Loucy (cell line): ENCODE results near the gene ANKRD34A.

Experiments used
- H2AFZ ChIP-seq: fragments of 200-600 bp; sonication (generic); 2 replicates; pipeline ENCODE4 v1.6.0; 2016; ENCODE audit warnings: antibody characterized with exemption, mild to moderate bottlenecking, low read length, moderate library complexity
- H3F3A ChIP-seq: fragments of 200-600 bp; 2 replicates; pipeline ENCODE4 v1.6.0; 2016; ENCODE audit warnings: antibody characterized with exemption, low read depth, mild to moderate bottlenecking
- H3K27me3 ChIP-seq: fragments of 200-600 bp; sonication (generic); 2 replicates; pipeline ENCODE4 v1.6.1; 2014; ENCODE audit warnings: low read length, mild to moderate bottlenecking; ENCODE audit not compliant: insufficient read depth, poor library complexity, severe bottlenecking
- H3K36me3 ChIP-seq: fragments of 200-600 bp; sonication (generic); 2 replicates; pipeline ENCODE4 v1.6.1; 2016; ENCODE audit warnings: low read length; ENCODE audit not compliant: insufficient read depth
- H3K4me1 ChIP-seq: fragments of 200-600 bp; sonication (generic); 2 replicates; pipeline ENCODE4 v1.5.1; 2014; ENCODE audit warnings: low read length, mild to moderate bottlenecking; ENCODE audit not compliant: insufficient read depth, poor library complexity, severe bottlenecking
- H3K4me2 ChIP-seq: fragments of 200-600 bp; sonication (generic); 2 replicates; pipeline ENCODE4 v1.6.0; 2014; ENCODE audit warnings: antibody characterized with exemption, low read length, low read depth, mild to moderate bottlenecking; ENCODE audit not compliant: poor library complexity, severe bottlenecking
- H3K4me3 ChIP-seq: fragments of 200-600 bp; sonication (generic); 2 replicates; pipeline ENCODE4 v1.5.1; 2014; ENCODE audit warnings: low read length, mild to moderate bottlenecking, mixed read lengths; ENCODE audit not compliant: poor library complexity, severe bottlenecking
- H3K79me2 ChIP-seq: fragments of 200-600 bp; sonication (generic); 2 replicates; pipeline ENCODE4 v1.6.1; 2014; ENCODE audit warnings: low read length; ENCODE audit not compliant: insufficient read depth
- H3K9ac ChIP-seq: fragments of 200-600 bp; sonication (generic); 2 replicates; pipeline ENCODE4 v1.6.0; 2014; ENCODE audit warnings: mild to moderate bottlenecking, low read depth, low read length, moderate library complexity; ENCODE audit not compliant: poor library complexity, severe bottlenecking
- H3K9me2 ChIP-seq: fragments of 200-600 bp; sonication (generic); replicated peaks from 2 replicates; pipeline ENCODE4 v1.6.1; 2016; ENCODE audit warnings: low read depth, low read length, mixed read lengths
- H3K9me3 ChIP-seq: fragments of 200-600 bp; sonication (generic); 2 replicates; pipeline ENCODE4 v1.6.1; 2014; ENCODE audit warnings: mild to moderate bottlenecking, antibody characterized with exemption, low read length, low read depth; ENCODE audit not compliant: insufficient read depth
- H4K20me1 ChIP-seq: fragments of 200-600 bp; sonication (generic); 2 replicates; pipeline ENCODE4 v1.6.0; 2014; ENCODE audit warnings: antibody characterized with exemption, low read length, mild to moderate bottlenecking; ENCODE audit not compliant: insufficient read depth, poor library complexity, severe bottlenecking
- EZH2phosphoT487 ChIP-seq: fragments of 200-600 bp; IDR thresholded peaks from 2 replicates; pipeline ENCODE4 v1.6.1; 2018; ENCODE audit warnings: antibody characterized with exemption, mild to moderate bottlenecking, moderate library complexity, borderline replicate concordance
- TF ChIP-seq, protein P1 (sequence below): fragments of 200-600 bp; sonication (generic); conservative IDR thresholded peaks from 2 replicates; pipeline ENCODE4 v1.5.1; 2014; ENCODE audit warnings: mild to moderate bottlenecking, antibody characterized with exemption, low read length

ANKRD34A gene

DNA sequence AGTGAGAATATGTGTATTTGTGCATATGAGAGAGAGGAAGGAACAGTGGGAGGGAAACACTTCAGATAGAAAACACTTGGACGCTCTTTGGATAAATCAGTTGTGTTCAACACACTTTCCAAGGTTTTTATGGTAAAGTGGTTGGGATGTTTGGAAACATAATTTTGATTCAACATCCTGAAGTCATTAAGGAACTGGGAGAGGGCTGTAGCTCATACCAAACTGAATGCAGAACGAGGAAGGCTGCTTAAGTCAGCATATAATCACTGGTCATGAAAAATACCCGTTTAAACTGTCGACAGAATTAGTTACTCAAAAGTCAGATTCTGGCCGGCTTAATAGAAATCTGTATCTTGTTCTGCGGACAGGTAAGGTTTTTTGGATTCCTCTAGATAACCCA lies 21.5 kb downstream of the ANKRD34A start:
- H3K4me1 ChIP-seq: no peaks in the 10 kb centered on the region
- no peaks in the 10 kb centered on the region for H3K27me3 ChIP-seq
- peaks cover 4% of the 10 kb centered on the region; the same call in 1 of the 2 replicates for H3K79me2 ChIP-seq
- H4K20me1 ChIP-seq: no peaks in the 10 kb centered on the region
- peaks cover 42% of the 10 kb centered on the region; the same call in 1 of the 2 replicates for H3K36me3 ChIP-seq
- no peak for TF ChIP-seq EZH2phosphoT487
- TF ChIP-seq, protein P1, sequence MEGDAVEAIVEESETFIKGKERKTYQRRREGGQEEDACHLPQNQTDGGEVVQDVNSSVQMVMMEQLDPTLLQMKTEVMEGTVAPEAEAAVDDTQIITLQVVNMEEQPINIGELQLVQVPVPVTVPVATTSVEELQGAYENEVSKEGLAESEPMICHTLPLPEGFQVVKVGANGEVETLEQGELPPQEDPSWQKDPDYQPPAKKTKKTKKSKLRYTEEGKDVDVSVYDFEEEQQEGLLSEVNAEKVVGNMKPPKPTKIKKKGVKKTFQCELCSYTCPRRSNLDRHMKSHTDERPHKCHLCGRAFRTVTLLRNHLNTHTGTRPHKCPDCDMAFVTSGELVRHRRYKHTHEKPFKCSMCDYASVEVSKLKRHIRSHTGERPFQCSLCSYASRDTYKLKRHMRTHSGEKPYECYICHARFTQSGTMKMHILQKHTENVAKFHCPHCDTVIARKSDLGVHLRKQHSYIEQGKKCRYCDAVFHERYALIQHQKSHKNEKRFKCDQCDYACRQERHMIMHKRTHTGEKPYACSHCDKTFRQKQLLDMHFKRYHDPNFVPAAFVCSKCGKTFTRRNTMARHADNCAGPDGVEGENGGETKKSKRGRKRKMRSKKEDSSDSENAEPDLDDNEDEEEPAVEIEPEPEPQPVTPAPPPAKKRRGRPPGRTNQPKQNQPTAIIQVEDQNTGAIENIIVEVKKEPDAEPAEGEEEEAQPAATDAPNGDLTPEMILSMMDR: no peak
- no peak overlapping the region for H3K4me2 ChIP-seq
- no peaks in the 10 kb centered on the region for H3K9me2 ChIP-seq
- H3F3A ChIP-seq: no peaks in the 10 kb centered on the region
- no peak overlapping the region for H3K4me3 ChIP-seq
- no peak overlapping the region for H2AFZ ChIP-seq
- H3K9me3 ChIP-seq: no peaks in the 10 kb centered on the region
- no peak overlapping the region for H3K9ac ChIP-seq

DNA sequence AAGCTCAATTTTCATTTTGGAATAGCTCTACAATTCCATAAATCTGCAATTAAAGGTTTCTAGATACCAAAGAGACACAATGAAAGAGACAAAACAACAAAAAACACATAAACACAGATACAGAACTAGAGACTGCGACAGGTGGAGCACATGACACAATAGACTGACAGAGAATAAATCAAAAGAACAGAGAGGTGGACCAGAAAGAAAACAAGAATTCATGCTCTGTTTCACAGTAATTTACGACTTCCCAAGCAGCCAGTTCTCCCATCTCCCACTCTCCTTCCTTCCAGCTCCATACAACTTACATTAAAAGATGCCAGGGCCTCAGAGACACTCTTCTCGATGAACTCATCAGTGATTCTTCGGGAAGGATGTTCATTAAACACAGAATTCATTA lies 22.0 kb downstream of the ANKRD34A start:
- no peak for TF ChIP-seq EZH2phosphoT487
- TF ChIP-seq, protein P1: no peak
- Histone ChIP-seq H3K4me2 (no peak overlapping the region), H3K4me3 (no peak overlapping the region), H3K9ac (no peak overlapping the region), H3F3A (no peaks in the 10 kb centered on the region), H3K9me3 (no peaks in the 10 kb centered on the region), H3K27me3 (no peaks in the 10 kb centered on the region), H4K20me1 (no peaks in the 10 kb centered on the region), H3K4me1 (no peaks in the 10 kb centered on the region), H3K36me3 (peaks cover 45% of the 10 kb centered on the region; the same call in 1 of the 2 replicates), H2AFZ (no peak overlapping the region), H3K9me2 (no peaks in the 10 kb centered on the region), H3K79me2 (peaks cover under 1% of the 10 kb centered on the region; the same call in 1 of the 2 replicates)

DNA sequence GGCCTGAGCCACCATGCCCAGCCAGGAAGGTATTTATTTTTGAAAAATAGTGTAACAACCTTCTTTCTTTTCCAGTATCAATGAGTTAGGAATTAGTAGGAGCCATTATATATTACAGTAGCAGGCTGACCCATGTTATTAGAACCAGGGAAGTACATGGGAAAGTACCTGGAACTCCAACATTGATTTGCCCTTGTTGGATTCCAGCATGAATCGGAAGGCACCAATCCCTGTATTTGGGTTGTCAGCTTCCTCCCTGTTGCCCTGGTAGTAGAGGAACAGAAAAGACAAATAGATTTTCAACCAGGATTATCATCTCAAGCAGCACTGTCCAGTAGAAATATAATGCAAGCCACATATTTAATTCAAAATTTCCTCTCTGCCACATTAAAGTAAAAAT lies 26.9 kb downstream of the ANKRD34A start:
- H3K4me3 ChIP-seq: no peak overlapping the region
- TF ChIP-seq, protein P1: no peak
- no peak for TF ChIP-seq EZH2phosphoT487
- H3K4me1 ChIP-seq: no peaks in the 10 kb centered on the region
- no peaks in the 10 kb centered on the region for H3K9me2 ChIP-seq
- no peak overlapping the region for H2AFZ ChIP-seq
- H3K79me2 ChIP-seq: no peaks in the 10 kb centered on the region
- H3K36me3 ChIP-seq: peaks cover 45% of the 10 kb centered on the region; the same call in 1 of the 2 replicates
- H3K27me3 ChIP-seq: no peaks in the 10 kb centered on the region
- H3K4me2 ChIP-seq: no peak overlapping the region
- H4K20me1 ChIP-seq: no peaks in the 10 kb centered on the region
- no peaks in the 10 kb centered on the region for H3F3A ChIP-seq
- no peak overlapping the region for H3K9ac ChIP-seq
- no peaks in the 10 kb centered on the region for H3K9me3 ChIP-seq
